IMR-90 (cell line): ENCODE data around the gene CIAO2B. TPM values are rescaled to one million over a fixed set of nuclear protein-coding genes. Genes with fewer than 3 reads are reported as not detected.

Experiments used
- ATAC-seq: fragments of 200-7000 bp; cut with Tn5 transposase; 2 replicates; pipeline ENCODE4 v1.9.1; 2020; ENCODE audit warnings: low read depth, mild to moderate bottlenecking, moderate library complexity
- BruUV-seq: library from RNA; stranded (reverse); fragments of 400-500 nt; replicated peaks from 2 replicates; lab custom pipeline; 2021; lab: Mats Ljungman, UMichigan
- CTCF ChIA-PET: fragments of 300-600 bp; formaldehyde crosslinking; extraction: SDS; loops from one replicate; lab custom pipeline; 2021; ENCODE audit warnings: antibody characterized with exemption; lab: Yijun Ruan, JAX
- POLR2A ChIA-PET: fragments of 300-600 bp; sonication (Branson Sonifier 250); formaldehyde crosslinking; loops from one replicate; lab custom pipeline; 2022; ENCODE audit warnings: antibody characterized with exemption; ENCODE audit not compliant: unreplicated experiment; lab: Charles Lee
- DNase-seq: peaks from one replicate; pipeline ENCODE4 v3.0.0; 2013
- H2AFZ ChIP-seq: replicated peaks from 2 replicates; pipeline ENCODE3; 2013; ENCODE audit warnings: low read length, mild to moderate bottlenecking; ENCODE audit not compliant: poor library complexity
- H2AK5ac ChIP-seq: 2 replicates; pipeline ENCODE4 v1.6.1; 2013; ENCODE audit warnings: low read depth, low read length, inconsistent platforms
- H2AK9ac ChIP-seq: replicated peaks from 2 replicates; pipeline ENCODE3; 2013; ENCODE audit warnings: mild to moderate bottlenecking, low read depth, low read length, moderate library complexity; ENCODE audit not compliant: poor library complexity
- H2BK120ac ChIP-seq: 2 replicates; pipeline ENCODE4 v1.6.1; 2013; ENCODE audit warnings: low read depth, low read length, inconsistent platforms
- H2BK15ac ChIP-seq: 3 replicates; pipeline ENCODE4 v1.6.1; 2013; ENCODE audit warnings: low read depth, low read length, inconsistent platforms
- H2BK20ac ChIP-seq: 2 replicates; pipeline ENCODE4 v1.6.1; 2013; ENCODE audit warnings: low read depth, mild to moderate bottlenecking, inconsistent platforms, low read length, moderate library complexity
- H2BK5ac ChIP-seq: 2 replicates; pipeline ENCODE4 v1.6.1; 2013; ENCODE audit warnings: mild to moderate bottlenecking, low read depth, low read length, inconsistent platforms; ENCODE audit not compliant: poor library complexity, severe bottlenecking
- H3K14ac ChIP-seq: replicated peaks from 2 replicates; pipeline ENCODE4 v1.6.1; 2013; ENCODE audit warnings: low read depth, low read length, inconsistent platforms
- H3K18ac ChIP-seq: 2 replicates; pipeline ENCODE4 v1.6.1; 2013; ENCODE audit warnings: low read depth, low read length, control low read depth
- H3K23ac ChIP-seq: 2 replicates; pipeline ENCODE4 v1.6.1; 2013; ENCODE audit warnings: low read depth, low read length, inconsistent platforms
- H3K27ac ChIP-seq: 2 replicates; pipeline ENCODE4 v1.5.1; 2013; ENCODE audit warnings: mild to moderate bottlenecking, control low read depth, low read length; ENCODE audit not compliant: insufficient read depth
- H3K27me3 ChIP-seq: 2 replicates; pipeline ENCODE4 v1.6.1; 2013; ENCODE audit warnings: low read length; ENCODE audit not compliant: control insufficient read depth, insufficient read depth
- H3K36me3 ChIP-seq: 2 replicates; pipeline ENCODE4 v1.6.1; 2013; ENCODE audit warnings: low read length, mixed read lengths; ENCODE audit not compliant: control insufficient read depth, insufficient read depth
- H3K4ac ChIP-seq: 2 replicates; pipeline ENCODE4 v1.6.1; 2013; ENCODE audit warnings: low read depth, low read length, inconsistent platforms
- H3K4me1 ChIP-seq: 2 replicates; pipeline ENCODE4 v1.6.1; 2013; ENCODE audit warnings: low read length, mixed read lengths; ENCODE audit not compliant: control insufficient read depth, insufficient read depth
- H3K4me2 ChIP-seq: 2 replicates; pipeline ENCODE4 v1.6.1; 2013; ENCODE audit warnings: low read depth, mild to moderate bottlenecking, control low read depth, low read length, moderate library complexity
- H3K4me3 ChIP-seq: 2 replicates; pipeline ENCODE4 v1.5.1; 2013; ENCODE audit warnings: low read depth, mild to moderate bottlenecking, control low read depth, low read length, moderate library complexity; ENCODE audit not compliant: insufficient read depth
- H3K56ac ChIP-seq: 2 replicates; pipeline ENCODE4 v1.6.1; 2013; ENCODE audit warnings: low read length, inconsistent platforms; ENCODE audit not compliant: insufficient read depth; ENCODE audit errors: extremely low read depth
- H3K79me1 ChIP-seq, 2 experiments: 2 replicates each; pipeline ENCODE4 v1.6.1; 2013; ENCODE audit warnings: low read length in 2 of 2, inconsistent platforms in 1 of 2, low read depth in 1 of 2
- H3K9ac ChIP-seq: 2 replicates; pipeline ENCODE4 v1.6.1; 2013; ENCODE audit warnings: low read depth, low read length, control low read depth
- H3K9me1 ChIP-seq: 2 replicates; pipeline ENCODE4 v1.6.1; 2013; ENCODE audit warnings: low read length, inconsistent platforms; ENCODE audit not compliant: insufficient read depth
- H3K9me3 ChIP-seq: 2 replicates; pipeline ENCODE4 v1.6.1; 2013; ENCODE audit warnings: low read length; ENCODE audit not compliant: control insufficient read depth, insufficient read depth
- H4K20me1 ChIP-seq: 2 replicates; pipeline ENCODE4 v1.6.1; 2013; ENCODE audit warnings: low read length, inconsistent platforms; ENCODE audit not compliant: insufficient read depth
- H4K5ac ChIP-seq: 2 replicates; pipeline ENCODE4 v1.6.1; 2013; ENCODE audit warnings: mild to moderate bottlenecking, low read depth, low read length, control low read depth
- H4K8ac ChIP-seq, 2 experiments: 2 replicates each; pipeline ENCODE4 v1.6.1; 2013; ENCODE audit warnings: low read depth in 2 of 2, low read length in 2 of 2, control low read depth in 1 of 2, inconsistent platforms in 1 of 2
- H4K91ac ChIP-seq: 2 replicates; pipeline ENCODE4 v1.6.1; 2013; ENCODE audit warnings: low read depth, low read length, inconsistent platforms; ENCODE audit not compliant: insufficient read depth
- CEBPB ChIP-seq: IDR thresholded peaks from 2 replicates; pipeline ENCODE4 v1.6.1; 2012; ENCODE audit warnings: low read depth, low read length, improper control_type of control experiment
- FOS ChIP-seq: fragments of 150-350 bp; IDR thresholded peaks from 2 replicates; pipeline ENCODE4 v1.6.1; 2016; ENCODE audit warnings: low read depth, low read length
- RAD21 ChIP-seq: IDR thresholded peaks from 2 replicates; pipeline ENCODE4 v1.6.1; 2012; ENCODE audit warnings: low read length, improper control_type of control experiment
- RCOR1 ChIP-seq: IDR thresholded peaks from 2 replicates; pipeline ENCODE4 v1.6.1; 2012; ENCODE audit warnings: mild to moderate bottlenecking, low read length, improper control_type of control experiment; ENCODE audit not compliant: insufficient replicate concordance
- SMC3 ChIP-seq: fragments of 150-350 bp; IDR thresholded peaks from 2 replicates; pipeline ENCODE4 v1.6.1; 2016; ENCODE audit warnings: low read depth, mild to moderate bottlenecking, antibody characterized with exemption, low read length, moderate library complexity
- WGBS, 2 experiments: methylation state at CpG; one replicate each; pipeline versions ENCODE4 v1.1.5 to v1.1.7; 2013; ENCODE audit warnings: missing lambda C conversion rate in 2 of 2; ENCODE audit not compliant: insufficient read length in 1 of 2; ENCODE audit errors: extremely low coverage in 2 of 2; 5-methylcytosine and 5-hydroxymethylcytosine counted together
- dilution Hi-C: fragments of 300-500 bp; cut with HindIII; formaldehyde crosslinking; loops from one replicate; pipeline ENCODE4 v1.14.3; 2018; ENCODE audit warnings: low sequenced_read_pairs; ENCODE audit not compliant: unreplicated experiment
- in situ Hi-C: fragments of 300-500 bp; cut with MboI; formaldehyde crosslinking; loops from 3 replicates; pipeline ENCODE4 v1.14.3; 2019; ENCODE audit warnings: low sequenced_read_pairs, inconsistent platforms, mixed read lengths
- intact Hi-C: fragments of 100-400 bp; cut with micrococcal nuclease; formaldehyde crosslinking; loops from 2 replicates; pipeline ENCODE4 v1.10.0; 2022
- polyA plus RNA-seq, 3 experiments: library from polyadenylated mRNA; depleted of rRNA; stranded (reverse); fragments of >200 nt; gene quantifications; 2 replicates each; pipeline ENCODE4 v1.2.3, GENCODE V29; 2012; ENCODE audit warnings: low replicate concordance in 1 of 3
- total RNA-seq: library from RNA; depleted of rRNA; stranded (reverse); fragments of >200 nt; gene quantifications from 2 replicates; pipeline ENCODE4 v1.2.3, GENCODE V29; 2012
- TF ChIP-seq, protein P1 (sequence below): conservative IDR thresholded peaks from 2 replicates; pipeline ENCODE4 v1.5.1; 2012; ENCODE audit warnings: mild to moderate bottlenecking, low read depth, low read length, improper control_type of control experiment
- TF ChIP-seq, protein P2 (sequence below): fragments of 150-350 bp; IDR thresholded peaks from 2 replicates; pipeline ENCODE4 v1.6.1; 2016; ENCODE audit warnings: low read depth, mild to moderate bottlenecking, low read length, moderate library complexity, borderline replicate concordance

The CIAO2B gene
- total and polyA plus RNA-seq, 2 of the 4 experiments (the other 2 are of a cell fraction): 148 to 234 TPM

DNA sequence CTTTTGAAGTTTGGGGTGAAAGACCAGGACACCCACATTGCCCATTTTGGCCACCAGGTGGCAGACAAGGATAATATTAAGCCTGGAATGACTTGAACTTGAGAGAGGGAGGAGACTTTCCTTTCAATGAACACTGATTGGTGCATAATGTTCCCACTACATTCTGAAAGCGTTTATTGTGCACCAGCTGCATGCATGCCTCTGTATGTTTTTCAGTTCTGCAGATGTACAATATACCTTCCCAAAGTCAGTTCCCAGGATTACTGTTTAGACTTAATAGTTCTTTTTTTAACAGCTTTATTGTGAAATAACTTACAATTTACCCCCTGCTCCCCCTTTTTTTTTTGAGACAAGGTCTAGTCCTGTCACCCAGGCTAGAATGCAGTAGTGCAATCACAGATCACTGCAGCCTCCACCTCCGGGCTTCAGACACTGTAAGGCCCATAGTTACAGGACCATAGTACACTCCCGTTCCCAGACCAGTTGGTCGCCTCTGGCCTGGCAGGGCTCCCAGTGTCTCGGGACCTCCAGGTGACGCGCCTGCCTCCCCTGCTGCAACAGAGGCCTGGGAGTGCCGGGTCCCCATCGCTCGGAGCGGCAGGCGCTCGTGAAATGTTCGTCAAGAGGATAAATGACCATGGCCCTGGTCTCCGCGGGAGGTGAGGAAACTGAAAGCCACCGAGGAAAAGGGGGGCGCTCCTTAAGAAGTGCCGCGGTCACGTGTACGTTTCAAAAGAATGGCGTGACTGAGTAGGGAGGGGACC lies 13.3 kb upstream of the CIAO2B start:
- H2BK5ac ChIP-seq: no peak overlapping the region
- H2AK9ac ChIP-seq: peak overlapping the region; percentile 71
- 2% methylated on average over 8 of the region's 23 CpGs; no CpG with 5 or more reads in 1 of the 2 experiments for WGBS, 2 experiments
- peaks cover 6% of the 10 kb centered on the region for H3K4me1 ChIP-seq
- no peak overlapping the region for H2BK15ac ChIP-seq
- in situ Hi-C loops (no loop called here), dilution Hi-C loops (no loop called here), intact Hi-C loops (loop anchor here (1.0 kb wide), 2 partner anchors 52 to 238 kb away; no protein-coding TSS in a partner anchor)
- TF ChIP-seq, protein P1, sequence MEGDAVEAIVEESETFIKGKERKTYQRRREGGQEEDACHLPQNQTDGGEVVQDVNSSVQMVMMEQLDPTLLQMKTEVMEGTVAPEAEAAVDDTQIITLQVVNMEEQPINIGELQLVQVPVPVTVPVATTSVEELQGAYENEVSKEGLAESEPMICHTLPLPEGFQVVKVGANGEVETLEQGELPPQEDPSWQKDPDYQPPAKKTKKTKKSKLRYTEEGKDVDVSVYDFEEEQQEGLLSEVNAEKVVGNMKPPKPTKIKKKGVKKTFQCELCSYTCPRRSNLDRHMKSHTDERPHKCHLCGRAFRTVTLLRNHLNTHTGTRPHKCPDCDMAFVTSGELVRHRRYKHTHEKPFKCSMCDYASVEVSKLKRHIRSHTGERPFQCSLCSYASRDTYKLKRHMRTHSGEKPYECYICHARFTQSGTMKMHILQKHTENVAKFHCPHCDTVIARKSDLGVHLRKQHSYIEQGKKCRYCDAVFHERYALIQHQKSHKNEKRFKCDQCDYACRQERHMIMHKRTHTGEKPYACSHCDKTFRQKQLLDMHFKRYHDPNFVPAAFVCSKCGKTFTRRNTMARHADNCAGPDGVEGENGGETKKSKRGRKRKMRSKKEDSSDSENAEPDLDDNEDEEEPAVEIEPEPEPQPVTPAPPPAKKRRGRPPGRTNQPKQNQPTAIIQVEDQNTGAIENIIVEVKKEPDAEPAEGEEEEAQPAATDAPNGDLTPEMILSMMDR: peak; percentile 82
- TF ChIP-seq, protein P2, sequence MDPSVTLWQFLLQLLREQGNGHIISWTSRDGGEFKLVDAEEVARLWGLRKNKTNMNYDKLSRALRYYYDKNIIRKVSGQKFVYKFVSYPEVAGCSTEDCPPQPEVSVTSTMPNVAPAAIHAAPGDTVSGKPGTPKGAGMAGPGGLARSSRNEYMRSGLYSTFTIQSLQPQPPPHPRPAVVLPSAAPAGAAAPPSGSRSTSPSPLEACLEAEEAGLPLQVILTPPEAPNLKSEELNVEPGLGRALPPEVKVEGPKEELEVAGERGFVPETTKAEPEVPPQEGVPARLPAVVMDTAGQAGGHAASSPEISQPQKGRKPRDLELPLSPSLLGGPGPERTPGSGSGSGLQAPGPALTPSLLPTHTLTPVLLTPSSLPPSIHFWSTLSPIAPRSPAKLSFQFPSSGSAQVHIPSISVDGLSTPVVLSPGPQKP: no peak
- TF ChIP-seq SMC3: peak; percentile 69
- TF ChIP-seq CEBPB: peak; percentile 1; the same call in 1 of the 2 replicates
- TF ChIP-seq RCOR1: no peak
- TF ChIP-seq RAD21: peak; percentile 73
- TF ChIP-seq FOS: no peak
- no peak overlapping the region for H3K23ac ChIP-seq
- H3K4me2 ChIP-seq: peak overlapping the region; percentile 98
- no peak overlapping the region for H2AK5ac ChIP-seq
- H4K91ac ChIP-seq: no peak overlapping the region
- ChIA-PET CTCF (interaction anchor here (0.6 to 1.3 kb wide), 4 partner anchors 14 to 192 kb away, joined by 3 to 4 read pairs (median 3); partner anchors contain the start of gene CES3), POLR2A (no interaction called here)
- H4K5ac ChIP-seq: no peak overlapping the region
- peak overlapping the region; percentile 56 for H3K4me3 ChIP-seq
- H4K20me1 ChIP-seq: no peaks in the 10 kb centered on the region
- no peak overlapping the region for H3K18ac ChIP-seq
- no peak overlapping the region for H2BK120ac ChIP-seq
- H3K79me1 ChIP-seq: no peaks in the 10 kb centered on the region
- no peak overlapping the region for H3K4ac ChIP-seq
- peak overlapping the region; percentile 89 for H2AFZ ChIP-seq
- H3K56ac ChIP-seq: no peak overlapping the region
- H3K27ac ChIP-seq: no peak overlapping the region
- H3K9ac ChIP-seq: no peak overlapping the region
- BruUV-seq: no TSS peak
- DNase-seq: peak; percentile 82
- H4K8ac ChIP-seq: no peak overlapping the region
- H2BK20ac ChIP-seq: no peak overlapping the region
- H3K27me3 ChIP-seq: peaks cover 16% of the 10 kb centered on the region; the same call in 1 of the 2 replicates
- no peak overlapping the region for H3K14ac ChIP-seq
- ATAC-seq: peak; percentile 88
- H3K36me3 ChIP-seq: peaks cover 15% of the 10 kb centered on the region; the same call in 1 of the 2 replicates
- H3K9me1 ChIP-seq: no peaks in the 10 kb centered on the region
- peaks cover 2% of the 10 kb centered on the region; the same call in 1 of the 2 replicates for H3K9me3 ChIP-seq
